Thyroid gland (tissue), 4 donors: ENCODE measurements around the gene GALNT2.

ENCODE experiments used
- CTCF ChIP-seq, 6 experiments: fragments of 200-600 bp in 3 of 6; fragments of 450-650 bp in 3 of 6; sonication (generic) in 3 of 6; IDR thresholded peaks; one replicate each; pipeline ENCODE4 v1.5.1; 2016 to 2019; ENCODE audit warnings: antibody characterized with exemption in 6 of 6, mild to moderate bottlenecking in 2 of 6, inconsistent platforms in 1 of 6, moderate library complexity in 1 of 6
- POLR2A ChIP-seq, 2 donors: fragments of 450-650 bp; IDR thresholded peaks; one replicate each; pipeline ENCODE4 v1.6.1; 2017; ENCODE audit warnings: antibody characterized with exemption in 2 of 2, mild to moderate bottlenecking in 2 of 2, moderate library complexity in 1 of 2

GRCh38 chr1:230249695-230250480 is 182.8 kb downstream of the GALNT2 start:
- TF ChIP-seq CTCF (IDR thresholded peaks at IDR 0.05) (no peak), POLR2A (IDR thresholded peaks at IDR 0.05) (no peak)
